ENCODE measurements around the gene TFDP3. TPM values are rescaled to one million over a fixed set of nuclear protein-coding genes. Genes with fewer than 3 reads are reported as not detected.

The TFDP3 gene
- total and polyA plus RNA-seq, 2 donors from 2014 or later = not detected

DNA sequence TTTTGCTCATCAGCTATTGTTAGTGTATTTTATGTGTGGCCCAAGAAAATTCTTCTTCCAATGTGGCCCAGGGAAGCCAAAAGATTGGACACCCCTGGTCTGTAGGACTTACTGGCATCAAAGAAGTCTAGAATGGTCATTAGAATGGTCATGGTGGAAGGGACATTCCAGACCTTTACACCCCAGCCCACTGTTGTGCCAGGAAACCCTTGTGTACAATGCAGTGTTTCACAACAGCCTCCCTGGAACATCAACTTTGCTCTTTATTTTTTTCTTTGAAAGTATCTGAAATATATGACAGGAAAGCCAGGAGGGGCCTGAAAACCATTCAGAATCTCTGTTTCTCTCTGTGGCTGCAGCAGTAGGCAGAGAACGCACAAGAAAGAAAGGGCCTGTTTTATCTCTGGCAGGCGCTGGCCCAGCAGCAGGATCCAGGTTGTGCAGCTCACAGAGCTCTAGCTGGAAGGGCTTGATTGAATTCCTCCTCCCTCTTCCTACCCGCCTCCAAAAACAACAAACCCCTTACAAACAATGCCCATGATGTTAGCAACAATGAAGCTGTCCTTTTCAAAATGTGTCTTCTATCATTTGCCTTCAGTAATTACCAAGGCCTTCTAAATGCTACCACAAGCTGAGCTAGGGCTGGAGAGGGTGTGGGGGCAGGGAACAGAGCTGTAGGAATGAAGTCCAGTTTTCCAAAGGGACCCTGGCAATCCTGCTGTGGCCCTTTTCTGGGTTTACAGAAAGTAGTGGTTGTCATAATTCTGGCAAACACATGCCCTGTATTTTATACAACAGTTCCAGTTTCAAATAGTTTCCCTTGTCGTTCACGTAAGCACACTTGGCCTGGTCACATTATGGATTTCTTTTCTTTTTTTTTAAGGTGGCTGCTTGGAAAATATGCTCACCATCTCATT lies 32.3 kb upstream of the TFDP3 start:
- intact Hi-C loops (cut with DNase I) = no loop called here
- no peak for FAIRE-seq
- no peak overlapping the region for H3K4me3 ChIP-seq (ENCODE audit: low read length in 3 of 3)
- H3K9me3 ChIP-seq (ENCODE audit: control insufficient read depth in 2 of 3, insufficient read depth in 1 of 3, low read length in 3 of 3) = peaks cover 0 to 7% (median 0%) of the 10 kb centered on the region in 3 donors
- no peak overlapping the region for H3K27ac ChIP-seq (ENCODE audit: low read depth in 2 of 2, low read length in 2 of 2)
- no peaks in the 10 kb centered on the region for H3K27me3 ChIP-seq (ENCODE audit: control insufficient read depth, insufficient read depth, low read length)
- H3K4me1 ChIP-seq (ENCODE audit: control insufficient read depth in 2 of 3, insufficient read depth in 2 of 3, low read depth in 1 of 3, low read length in 3 of 3) = no peaks in the 10 kb centered on the region
- H3K36me3 ChIP-seq (ENCODE audit: control insufficient read depth in 2 of 3, insufficient read depth in 3 of 3, low read length in 3 of 3) = no peaks in the 10 kb centered on the region
- H3K9ac ChIP-seq (ENCODE audit: low read length in 3 of 3) = no peak overlapping the region
- TF ChIP-seq, protein P1, sequence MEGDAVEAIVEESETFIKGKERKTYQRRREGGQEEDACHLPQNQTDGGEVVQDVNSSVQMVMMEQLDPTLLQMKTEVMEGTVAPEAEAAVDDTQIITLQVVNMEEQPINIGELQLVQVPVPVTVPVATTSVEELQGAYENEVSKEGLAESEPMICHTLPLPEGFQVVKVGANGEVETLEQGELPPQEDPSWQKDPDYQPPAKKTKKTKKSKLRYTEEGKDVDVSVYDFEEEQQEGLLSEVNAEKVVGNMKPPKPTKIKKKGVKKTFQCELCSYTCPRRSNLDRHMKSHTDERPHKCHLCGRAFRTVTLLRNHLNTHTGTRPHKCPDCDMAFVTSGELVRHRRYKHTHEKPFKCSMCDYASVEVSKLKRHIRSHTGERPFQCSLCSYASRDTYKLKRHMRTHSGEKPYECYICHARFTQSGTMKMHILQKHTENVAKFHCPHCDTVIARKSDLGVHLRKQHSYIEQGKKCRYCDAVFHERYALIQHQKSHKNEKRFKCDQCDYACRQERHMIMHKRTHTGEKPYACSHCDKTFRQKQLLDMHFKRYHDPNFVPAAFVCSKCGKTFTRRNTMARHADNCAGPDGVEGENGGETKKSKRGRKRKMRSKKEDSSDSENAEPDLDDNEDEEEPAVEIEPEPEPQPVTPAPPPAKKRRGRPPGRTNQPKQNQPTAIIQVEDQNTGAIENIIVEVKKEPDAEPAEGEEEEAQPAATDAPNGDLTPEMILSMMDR (IDR thresholded peaks at IDR 0.05; ENCODE audit: borderline replicate concordance, extremely low read depth, insufficient read depth) = no peak
- DNase-seq = peak in 1 of 5 donors; percentile 41

GRCh38 chrX:133249266-133250058 lies 31.3 kb upstream of the TFDP3 start:
- Histone ChIP-seq H3K9me3 (ENCODE audit: control insufficient read depth in 2 of 3, insufficient read depth in 1 of 3, low read length in 3 of 3) (peaks cover 0 to 7% (median 0%) of the 10 kb centered on the region in 3 donors), H3K27ac (ENCODE audit: low read depth in 2 of 2, low read length in 2 of 2) (no peak overlapping the region), H3K27me3 (ENCODE audit: control insufficient read depth, insufficient read depth, low read length) (no peaks in the 10 kb centered on the region), H3K4me1 (ENCODE audit: control insufficient read depth in 2 of 3, insufficient read depth in 2 of 3, low read depth in 1 of 3, low read length in 3 of 3) (no peaks in the 10 kb centered on the region), H3K36me3 (ENCODE audit: control insufficient read depth in 2 of 3, insufficient read depth in 3 of 3, low read length in 3 of 3) (no peaks in the 10 kb centered on the region), H3K9ac (ENCODE audit: low read length in 3 of 3) (no peak overlapping the region), H3K4me3 (ENCODE audit: low read length in 3 of 3) (no peak overlapping the region)
- TF ChIP-seq, protein P1 (IDR thresholded peaks at IDR 0.05; ENCODE audit: borderline replicate concordance, extremely low read depth, insufficient read depth) = no peak
- DNase-seq = no peak
- intact Hi-C loops (cut with DNase I) = no loop called here
- peak; percentile 68 for FAIRE-seq

DNA sequence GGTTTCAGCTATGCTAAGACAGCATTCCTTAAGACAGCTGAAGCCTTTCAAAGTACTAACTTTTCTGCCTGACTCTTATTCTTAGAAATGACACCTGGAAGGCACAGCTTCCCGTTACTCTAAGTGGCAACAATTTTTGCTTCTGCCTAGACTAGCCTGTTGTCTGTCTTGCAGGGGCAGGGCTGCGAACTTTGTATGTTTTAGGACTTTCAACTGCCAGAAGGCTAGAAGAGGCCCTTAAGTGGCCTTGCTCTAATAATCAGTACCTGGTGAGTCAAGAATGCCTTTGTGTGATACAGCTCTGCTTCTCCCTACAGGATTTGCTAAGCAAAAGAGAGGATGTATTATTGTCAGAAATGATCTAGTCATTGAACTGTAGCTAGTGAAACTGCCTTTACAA lies 30.0 kb upstream of the TFDP3 start:
- Histone ChIP-seq H3K4me1 (ENCODE audit: control insufficient read depth in 2 of 3, insufficient read depth in 2 of 3, low read depth in 1 of 3, low read length in 3 of 3) (no peaks in the 10 kb centered on the region), H3K4me3 (ENCODE audit: low read length in 3 of 3) (no peak overlapping the region), H3K9me3 (ENCODE audit: control insufficient read depth in 2 of 3, insufficient read depth in 1 of 3, low read length in 3 of 3) (peaks cover 0 to 7% (median 0%) of the 10 kb centered on the region in 3 donors), H3K36me3 (ENCODE audit: control insufficient read depth in 2 of 3, insufficient read depth in 3 of 3, low read length in 3 of 3) (no peaks in the 10 kb centered on the region), H3K9ac (ENCODE audit: low read length in 3 of 3) (no peak overlapping the region), H3K27ac (ENCODE audit: low read depth in 2 of 2, low read length in 2 of 2) (no peak overlapping the region), H3K27me3 (ENCODE audit: control insufficient read depth, insufficient read depth, low read length) (no peaks in the 10 kb centered on the region)
- FAIRE-seq (no peak), DNase-seq (no peak)
- intact Hi-C loops (cut with DNase I) = no loop called here
- TF ChIP-seq, protein P1 (IDR thresholded peaks at IDR 0.05; ENCODE audit: borderline replicate concordance, extremely low read depth, insufficient read depth) = no peak

Data from kidney (tissue), 14 donors.